HG03025 (cell line): ENCODE data around the gene ADAMTSL4.

Source experiments
- ATAC-seq: cut with Tn5 transposase; IDR thresholded peaks from one replicate; pipeline ENCODE4 v1.9.1; 2021; ENCODE audit warnings: mild to moderate bottlenecking, moderate library complexity; ENCODE audit not compliant: unreplicated experiment, low FRiP score

Gene ADAMTSL4

GRCh38 chr1:150548632-150549495 lies at the start of gene ADAMTSL4:
ADAMTSL4 (plus strand) TSS chr1:150549408; CDS start chr1:150552289, 2,881 bp downstream.
- ATAC-seq, result no peak

- ATAC-seq, result no peak
Observed at GRCh38 chr1:150505431-150505830, 43.8 kb upstream of the ADAMTSL4 start.

GRCh38 chr1:150507912-150508864 lies 41.0 kb upstream of the ADAMTSL4 start, which contains the start of gene ECM1:
ECM1 (plus strand) TSS chr1:150508109; CDS start chr1:150508210, 101 bp downstream.
- ATAC-seq, result no peak

GRCh38 chr1:150508982-150509381 lies 40.2 kb upstream of the ADAMTSL4 start:
- no peak for ATAC-seq

GRCh38 chr1:150511551-150511950 lies 37.7 kb upstream of the ADAMTSL4 start:
- no peak for ATAC-seq

- no peak for ATAC-seq
Observed at GRCh38 chr1:150511985-150512660, 37.1 kb upstream of the ADAMTSL4 start.

- ATAC-seq, result no peak
Observed at GRCh38 chr1:150512846-150513245, 36.4 kb upstream of the ADAMTSL4 start.

GRCh38 chr1:150513351-150513791 lies 35.8 kb upstream of the ADAMTSL4 start:
- ATAC-seq, result no peak

- no peak for ATAC-seq
Observed at GRCh38 chr1:150514260-150514659, 34.9 kb upstream of the ADAMTSL4 start.

GRCh38 chr1:150514913-150515327 lies 34.3 kb upstream of the ADAMTSL4 start:
- ATAC-seq, result no peak

GRCh38 chr1:150515328-150516049 lies 33.7 kb upstream of the ADAMTSL4 start, which contains the start of gene FALEC:
FALEC (plus strand) TSS chr1:150515752.
- ATAC-seq, result peak; percentile 93

GRCh38 chr1:150516050-150516591 lies 33.1 kb upstream of the ADAMTSL4 start:
- ATAC-seq, result no peak

- ATAC-seq, result no peak
Observed at GRCh38 chr1:150516616-150517015, 32.6 kb upstream of the ADAMTSL4 start.

GRCh38 chr1:150521196-150521968 lies 27.8 kb upstream of the ADAMTSL4 start:
- no peak for ATAC-seq

GRCh38 chr1:150525348-150525747 lies 23.9 kb upstream of the ADAMTSL4 start:
- no peak for ATAC-seq

GRCh38 chr1:150528196-150528595 lies 21.0 kb upstream of the ADAMTSL4 start:
- ATAC-seq, result no peak

GRCh38 chr1:150529017-150529416 lies 20.2 kb upstream of the ADAMTSL4 start:
- no peak for ATAC-seq

GRCh38 chr1:150530491-150531159 lies 18.6 kb upstream of the ADAMTSL4 start:
- no peak for ATAC-seq
